H9 (cell line): ENCODE measurements around the gene BBS1. TPM values are rescaled to one million over a fixed set of nuclear protein-coding genes. Genes with fewer than 3 reads are reported as not detected.
"Not testable (repeated sequence)": the region's sequence is repeated elsewhere in the genome, so short reads cannot be mapped to it uniquely, and the experiment has no call there.

Experiments
- DNase-seq: peaks from one replicate; pipeline ENCODE4 v3.0.0-alpha.2; 2017
- H2AFZ ChIP-seq: one replicate; pipeline ENCODE4 v1.6.1; 2013; ENCODE audit warnings: mild to moderate bottlenecking, low read length, control low read depth, moderate library complexity
- H2AK5ac ChIP-seq: 2 replicates; pipeline ENCODE4 v1.6.1; 2013; ENCODE audit warnings: low read length, control low read depth, mixed read lengths; ENCODE audit not compliant: insufficient read length
- H2BK120ac ChIP-seq: one replicate; pipeline ENCODE4 v1.6.1; 2013; ENCODE audit warnings: low read depth, mild to moderate bottlenecking, low read length, control low read depth, inconsistent platforms; ENCODE audit not compliant: poor library complexity, severe bottlenecking
- H2BK12ac ChIP-seq: 2 replicates; pipeline ENCODE4 v1.6.1; 2013; ENCODE audit warnings: low read length, control low read depth, mixed read lengths, low read depth; ENCODE audit not compliant: insufficient read length
- H2BK15ac ChIP-seq: 2 replicates; pipeline ENCODE4 v1.6.1; 2013; ENCODE audit warnings: low read depth, low read length, control low read depth
- H2BK20ac ChIP-seq: one replicate; pipeline ENCODE4 v1.6.1; 2013; ENCODE audit warnings: low read depth, mild to moderate bottlenecking, low read length, control low read depth, inconsistent platforms; ENCODE audit not compliant: poor library complexity, severe bottlenecking
- H2BK5ac ChIP-seq: 2 replicates; pipeline ENCODE4 v1.6.1; 2013; ENCODE audit warnings: low read length, control low read depth, mixed read lengths; ENCODE audit not compliant: insufficient read length
- H3K14ac ChIP-seq: 2 replicates; pipeline ENCODE4 v1.6.1; 2013; ENCODE audit warnings: low read length, control low read depth; ENCODE audit not compliant: insufficient read depth
- H3K18ac ChIP-seq: 2 replicates; pipeline ENCODE4 v1.6.1; 2013; ENCODE audit warnings: low read depth, mild to moderate bottlenecking, mixed read lengths, low read length, control low read depth; ENCODE audit not compliant: insufficient read length
- H3K23ac ChIP-seq: 2 replicates; pipeline ENCODE4 v1.6.1; 2013; ENCODE audit warnings: low read length, control low read depth, mixed read lengths, low read depth; ENCODE audit not compliant: insufficient read length
- H3K23me2 ChIP-seq: 2 replicates; pipeline ENCODE4 v1.6.1; 2013; ENCODE audit warnings: low read depth, mild to moderate bottlenecking, mixed read lengths, low read length, control low read depth; ENCODE audit not compliant: insufficient read length, poor library complexity, severe bottlenecking
- H3K27ac ChIP-seq: 2 replicates; pipeline ENCODE4 v1.5.1; 2013; ENCODE audit warnings: low read length, control low read depth, mixed read lengths, low read depth; ENCODE audit not compliant: insufficient read length
- H3K27me3 ChIP-seq: 2 replicates; pipeline ENCODE4 v1.6.1; 2013; ENCODE audit warnings: low read length, control low read depth, inconsistent platforms; ENCODE audit not compliant: insufficient read depth
- H3K4ac ChIP-seq: 2 replicates; pipeline ENCODE4 v1.6.1; 2013; ENCODE audit warnings: low read depth, mild to moderate bottlenecking, control low read depth, inconsistent platforms, low read length, moderate library complexity
- H3K4me1 ChIP-seq: 2 replicates; pipeline ENCODE4 v1.6.1; 2013; ENCODE audit warnings: low read length, control low read depth, inconsistent platforms; ENCODE audit not compliant: insufficient read depth
- H3K4me2 ChIP-seq: 2 replicates; pipeline ENCODE4 v1.6.1; 2013; ENCODE audit warnings: low read length, control low read depth, mixed read lengths; ENCODE audit not compliant: insufficient read length, insufficient read depth
- H3K56ac ChIP-seq: 2 replicates; pipeline ENCODE4 v1.6.1; 2013; ENCODE audit warnings: low read depth, mild to moderate bottlenecking, mixed read lengths, low read length, control low read depth; ENCODE audit not compliant: insufficient read length
- H3K79me1 ChIP-seq: 2 replicates; pipeline ENCODE4 v1.6.1; 2013; ENCODE audit warnings: low read depth, mild to moderate bottlenecking, moderate library complexity, low read length, control low read depth, inconsistent platforms; ENCODE audit not compliant: insufficient read depth, poor library complexity, severe bottlenecking
- H3K79me2 ChIP-seq: 2 replicates; pipeline ENCODE4 v1.6.1; 2013; ENCODE audit warnings: low read length, control low read depth, inconsistent platforms; ENCODE audit not compliant: insufficient read depth
- H3K9ac ChIP-seq: 2 replicates; pipeline ENCODE4 v1.6.1; 2013; ENCODE audit warnings: low read length, control low read depth, mixed read lengths; ENCODE audit not compliant: insufficient read length; ENCODE audit errors: extremely low read depth
- H3K9me3 ChIP-seq: one replicate; pipeline ENCODE4 v1.6.1; 2013; ENCODE audit warnings: low read depth, low read length, inconsistent platforms; ENCODE audit not compliant: control insufficient read depth
- H3T11ph ChIP-seq: one replicate; pipeline ENCODE4 v1.6.1; 2013; ENCODE audit warnings: mild to moderate bottlenecking, low read length, control low read depth, inconsistent platforms
- H4K20me1 ChIP-seq: one replicate; pipeline ENCODE4 v1.6.1; 2013; ENCODE audit not compliant: control insufficient read depth, insufficient read length, insufficient read depth
- H4K5ac ChIP-seq: 2 replicates; pipeline ENCODE4 v1.6.1; 2013; ENCODE audit warnings: low read depth, mild to moderate bottlenecking, mixed read lengths, low read length, control low read depth; ENCODE audit not compliant: insufficient read length
- H4K8ac ChIP-seq: replicated peaks from 2 replicates; pipeline ENCODE4 v1.6.1; 2013; ENCODE audit warnings: low read length, control low read depth, mixed read lengths, low read depth; ENCODE audit not compliant: insufficient read length
- H4K91ac ChIP-seq: 2 replicates; pipeline ENCODE4 v1.6.1; 2013; ENCODE audit warnings: low read depth, mild to moderate bottlenecking, moderate library complexity, mixed read lengths, low read length, control low read depth; ENCODE audit not compliant: insufficient read length
- H3K27ac Mint-ChIP-seq, 3 experiments: 2 replicates in 2 of 3; 3 replicates in 1 of 3; pipeline ENCODE4 v1.8.0; 2020 to 2021; ENCODE audit warnings: mixed read lengths in 3 of 3, mild to moderate bottlenecking in 1 of 3, moderate library complexity in 1 of 3
- H3K27me3 Mint-ChIP-seq: 2 replicates; pipeline ENCODE4 v1.8.0; 2021; ENCODE audit warnings: low read depth, mild to moderate bottlenecking, moderate library complexity, mixed read lengths
- H3K36me3 Mint-ChIP-seq, 3 experiments: 2 replicates in 2 of 3; 3 replicates in 1 of 3; pipeline ENCODE4 v1.8.0; 2020 to 2021; ENCODE audit warnings: low read depth in 3 of 3, mixed read lengths in 3 of 3; ENCODE audit not compliant: insufficient read depth in 1 of 3
- H3K4me1 Mint-ChIP-seq, 2 experiments: 2 replicates each; pipeline ENCODE4 v1.8.0; 2020; ENCODE audit warnings: mixed read lengths in 2 of 2
- H3K4me3 Mint-ChIP-seq, 2 experiments: 2 replicates in 1 of 2; 3 replicates in 1 of 2; pipeline ENCODE4 v1.8.0; 2020 to 2021; ENCODE audit warnings: mild to moderate bottlenecking in 2 of 2, mixed read lengths in 2 of 2, moderate library complexity in 1 of 2
- H3K9me3 Mint-ChIP-seq, 2 experiments: 2 replicates in 1 of 2; 3 replicates in 1 of 2; pipeline ENCODE4 v1.8.0; 2020; ENCODE audit warnings: mild to moderate bottlenecking in 2 of 2, mixed read lengths in 2 of 2, moderate library complexity in 1 of 2
- WGBS: extraction: QIAGEN DNeasy Blood & Tissue Kit; methylation state at CpG from one replicate; pipeline ENCODE4 v1.1.7; 2013; ENCODE audit warnings: missing lambda C conversion rate, low lambda C conversion rate, mixed read lengths; ENCODE audit not compliant: insufficient read length; ENCODE audit errors: extremely low coverage; 5-methylcytosine and 5-hydroxymethylcytosine counted together
- total RNA-seq: library from RNA; stranded (reverse); gene quantifications from 2 replicates; pipeline ENCODE4 v1.2.1, GENCODE V29; 2021
- TF ChIP-seq, protein P1 (sequence below): fragments of 200-600 bp; sonication (generic); conservative IDR thresholded peaks from 3 replicates; pipeline ENCODE4 v1.8.0; 2021; ENCODE audit warnings: antibody characterized with exemption, mild to moderate bottlenecking

The BBS1 gene
- total RNA-seq, 1 experiment from 2014 or later = 27.2 TPM

DNA sequence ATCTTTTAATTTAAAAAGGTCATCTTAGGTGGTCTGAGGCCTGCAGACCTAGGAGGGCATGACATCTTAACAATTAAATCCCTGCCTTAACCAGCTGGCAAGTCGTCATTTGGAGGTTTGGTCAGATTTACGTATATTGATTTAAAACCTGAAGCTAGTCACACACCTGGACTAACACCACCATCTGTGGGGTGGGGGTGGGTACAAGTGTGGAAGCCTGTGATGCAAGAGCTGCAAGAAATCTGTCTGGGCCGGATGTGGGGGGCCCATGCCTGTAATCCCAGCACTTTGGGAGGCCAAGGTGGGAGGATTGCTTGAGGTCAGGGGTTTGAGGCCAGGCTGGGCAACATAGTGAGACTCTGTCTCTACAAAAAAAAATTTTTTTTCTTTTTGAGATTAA is 70.8 kb downstream of the BBS1 start:
- peaks cover 11% of the 10 kb centered on the region for H3K27me3 Mint-ChIP-seq
- no peak overlapping the region; a peak in 1 of 7 replicates for H3K27ac Mint-ChIP-seq
- no peak overlapping the region for H4K5ac ChIP-seq
- H3K23me2 ChIP-seq = no peaks in the 10 kb centered on the region
- H3K9ac ChIP-seq = no peak overlapping the region
- no peaks in the 10 kb centered on the region; the same call in 1 of the 2 replicates for H3K4me1 ChIP-seq
- no peak overlapping the region for H2AFZ ChIP-seq
- H3K23ac ChIP-seq = no peak overlapping the region
- H2BK12ac ChIP-seq = no peak overlapping the region
- H3K27ac ChIP-seq = no peak overlapping the region
- H3K9me3 Mint-ChIP-seq = peaks cover 25 to 28% of the 10 kb centered on the region in 2 experiments
- H3K4me3 Mint-ChIP-seq = no peak overlapping the region
- no peak overlapping the region for H4K8ac ChIP-seq
- peaks cover 4 to 26% (median 13%) of the 10 kb centered on the region in 3 experiments; a peak in 6 of 7 replicates for H3K36me3 Mint-ChIP-seq
- H2BK15ac ChIP-seq = no peak overlapping the region
- no peak overlapping the region for H4K91ac ChIP-seq
- no peak overlapping the region for H3K4me2 ChIP-seq
- peaks cover 18 to 22% of the 10 kb centered on the region in 2 experiments for H3K4me1 Mint-ChIP-seq
- H2BK20ac ChIP-seq = no peak overlapping the region
- no CpG with 5 or more reads among the region's 3 CpGs for WGBS
- no peak overlapping the region for H2AK5ac ChIP-seq
- H2BK5ac ChIP-seq = no peak overlapping the region
- no peak overlapping the region for H3T11ph ChIP-seq
- H3K18ac ChIP-seq = no peak overlapping the region
- H3K56ac ChIP-seq = no peak overlapping the region
- no peak overlapping the region for H2BK120ac ChIP-seq
- H3K14ac ChIP-seq = no peak overlapping the region
- TF ChIP-seq, protein P1, sequence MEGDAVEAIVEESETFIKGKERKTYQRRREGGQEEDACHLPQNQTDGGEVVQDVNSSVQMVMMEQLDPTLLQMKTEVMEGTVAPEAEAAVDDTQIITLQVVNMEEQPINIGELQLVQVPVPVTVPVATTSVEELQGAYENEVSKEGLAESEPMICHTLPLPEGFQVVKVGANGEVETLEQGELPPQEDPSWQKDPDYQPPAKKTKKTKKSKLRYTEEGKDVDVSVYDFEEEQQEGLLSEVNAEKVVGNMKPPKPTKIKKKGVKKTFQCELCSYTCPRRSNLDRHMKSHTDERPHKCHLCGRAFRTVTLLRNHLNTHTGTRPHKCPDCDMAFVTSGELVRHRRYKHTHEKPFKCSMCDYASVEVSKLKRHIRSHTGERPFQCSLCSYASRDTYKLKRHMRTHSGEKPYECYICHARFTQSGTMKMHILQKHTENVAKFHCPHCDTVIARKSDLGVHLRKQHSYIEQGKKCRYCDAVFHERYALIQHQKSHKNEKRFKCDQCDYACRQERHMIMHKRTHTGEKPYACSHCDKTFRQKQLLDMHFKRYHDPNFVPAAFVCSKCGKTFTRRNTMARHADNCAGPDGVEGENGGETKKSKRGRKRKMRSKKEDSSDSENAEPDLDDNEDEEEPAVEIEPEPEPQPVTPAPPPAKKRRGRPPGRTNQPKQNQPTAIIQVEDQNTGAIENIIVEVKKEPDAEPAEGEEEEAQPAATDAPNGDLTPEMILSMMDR = no peak
- no peaks in the 10 kb centered on the region for H3K79me2 ChIP-seq
- no peaks in the 10 kb centered on the region for H4K20me1 ChIP-seq
- H3K79me1 ChIP-seq = no peaks in the 10 kb centered on the region
- no peaks in the 10 kb centered on the region for H3K9me3 ChIP-seq
- H3K27me3 ChIP-seq = no peaks in the 10 kb centered on the region; the same call in 1 of the 2 replicates
- H3K4ac ChIP-seq = no peak overlapping the region
- no peak for DNase-seq

GRCh38 chr11:66582565-66583147 is 72.2 kb downstream of the BBS1 start:
- H2BK5ac ChIP-seq, H3K9ac ChIP-seq, H2BK120ac ChIP-seq, H3K9me3 ChIP-seq, H2BK20ac ChIP-seq, H4K20me1 ChIP-seq, H3K4me2 ChIP-seq, H3K56ac ChIP-seq, H2BK15ac ChIP-seq, H3K4me1 ChIP-seq, H4K8ac ChIP-seq, H3K79me2 ChIP-seq, H3K4ac ChIP-seq, H3K23me2 ChIP-seq, H3K14ac ChIP-seq, H3K27me3 ChIP-seq, H2BK12ac ChIP-seq, H3K18ac ChIP-seq, H3K79me1 ChIP-seq, H4K91ac ChIP-seq, H4K5ac ChIP-seq, H2AFZ ChIP-seq, H3T11ph ChIP-seq, H2AK5ac ChIP-seq, H3K4me3 Mint-ChIP-seq, H3K23ac ChIP-seq: not testable (repeated sequence)
- H3K4me1 Mint-ChIP-seq = peaks cover 12 to 16% of the 10 kb centered on the region in 2 experiments
- H3K27ac ChIP-seq = peak overlapping the region; percentile 67
- H3K9me3 Mint-ChIP-seq = peaks cover 34 to 36% of the 10 kb centered on the region in 2 experiments
- DNase-seq = peak; percentile 64
- H3K27me3 Mint-ChIP-seq = peaks cover 14% of the 10 kb centered on the region
- peaks cover 4 to 26% (median 18%) of the 10 kb centered on the region in 3 experiments; a peak in 6 of 7 replicates for H3K36me3 Mint-ChIP-seq
- H3K27ac Mint-ChIP-seq = peak overlapping the region in 1 of 3 experiments; percentile 90; a peak in 2 of 7 replicates
- no CpG with 5 or more reads among the region's 3 CpGs for WGBS
